ENCODE measurements around the gene IFNA5.

IFNA5 gene

GRCh38 chr9:21294904-21295538 lies 10.1 kb downstream of the IFNA5 start:
- in situ Hi-C loops (cut with MboI; ENCODE audit: low sequenced_read_pairs): no loop called here

- in situ Hi-C loops (cut with MboI; ENCODE audit: low sequenced_read_pairs): no loop called here
These were observed 10.7 kb downstream of the IFNA5 start for GRCh38 chr9:21294364-21294774.

- in situ Hi-C loops (cut with MboI; ENCODE audit: low sequenced_read_pairs): no loop called here
These were observed 15.3 kb downstream of the IFNA5 start for GRCh38 chr9:21289848-21290247.

GRCh38 chr9:21287280-21287679 lies 17.8 kb downstream of the IFNA5 start:
- in situ Hi-C loops (cut with MboI; ENCODE audit: low sequenced_read_pairs): no loop called here

DNA sequence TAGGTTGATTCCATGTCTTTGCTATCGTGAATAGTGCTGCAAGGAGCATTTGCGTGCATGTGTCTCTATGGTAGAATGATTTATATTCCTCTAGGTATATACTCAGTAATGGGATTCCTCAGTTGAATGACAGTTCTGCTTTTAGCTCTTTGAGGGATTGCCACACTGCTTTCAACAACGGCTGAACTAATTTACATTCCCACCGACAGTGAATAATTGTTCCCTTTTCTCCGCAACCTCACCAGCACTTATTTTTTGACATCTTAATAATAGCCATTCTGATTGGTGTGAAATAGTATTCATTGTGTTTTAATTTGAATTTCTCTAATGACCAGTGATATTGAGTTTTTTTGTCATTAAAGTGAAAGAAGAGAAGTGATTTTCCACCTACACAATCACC lies 18.5 kb downstream of the IFNA5 start:
- in situ Hi-C loops (cut with MboI; ENCODE audit: low sequenced_read_pairs): no loop called here

DNA sequence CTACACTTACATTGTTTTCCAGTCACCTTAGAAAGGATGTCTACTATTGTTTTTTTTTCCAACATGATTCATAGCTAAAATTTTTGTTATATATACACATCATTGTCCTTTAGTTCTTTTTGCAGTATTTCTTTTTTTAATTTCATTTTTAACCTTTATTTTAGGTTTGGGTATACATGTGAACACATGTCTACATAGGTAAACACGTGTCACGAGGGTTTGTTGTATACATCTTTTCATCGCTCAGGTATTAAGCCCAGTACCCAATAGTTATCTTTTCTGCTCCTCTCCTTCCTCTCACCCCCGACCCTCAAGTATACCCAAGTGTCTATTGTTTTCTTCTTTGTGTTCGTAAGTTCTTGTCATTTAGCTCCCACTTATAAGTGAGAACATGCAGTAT lies 19.0 kb downstream of the IFNA5 start:
- in situ Hi-C loops (cut with MboI; ENCODE audit: low sequenced_read_pairs): no loop called here

DNA sequence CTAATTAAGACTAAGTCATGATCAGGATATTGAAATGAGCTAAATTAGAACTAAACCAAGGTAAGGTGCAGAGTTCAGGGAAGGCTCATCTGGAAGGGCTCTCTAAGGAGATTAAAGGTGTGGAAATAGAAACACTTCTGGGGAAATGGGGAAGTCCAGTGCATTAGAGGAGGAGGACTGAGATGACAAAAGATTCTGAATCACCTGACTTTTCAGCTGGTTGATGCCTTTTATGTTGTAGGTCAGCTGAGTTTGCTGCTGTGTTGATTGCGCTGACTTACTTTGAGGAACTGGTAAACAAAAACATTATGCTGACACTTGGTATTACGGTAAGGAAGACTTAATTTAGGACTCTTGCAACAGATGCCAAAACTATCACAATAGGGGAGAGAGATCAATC lies 23.8 kb downstream of the IFNA5 start:
- in situ Hi-C loops (cut with MboI; ENCODE audit: low sequenced_read_pairs): no loop called here

DNA sequence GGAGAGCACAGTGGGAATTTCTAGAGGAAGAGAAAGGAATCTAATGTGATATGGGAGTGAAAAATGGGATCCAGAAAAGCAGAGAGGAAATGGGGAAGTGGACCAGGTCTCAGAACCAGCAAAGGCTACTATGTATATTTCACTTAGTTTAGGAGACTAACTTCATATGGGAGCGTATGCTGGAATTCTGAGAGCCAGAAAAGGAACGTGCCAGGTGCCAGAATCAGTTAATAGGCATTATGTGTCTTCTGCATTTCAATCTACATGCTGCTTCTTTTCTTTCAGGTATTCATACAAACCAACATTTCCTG lies 36.8 kb downstream of the IFNA5 start:
- in situ Hi-C loops (cut with MboI; ENCODE audit: low sequenced_read_pairs): no loop called here

DNA sequence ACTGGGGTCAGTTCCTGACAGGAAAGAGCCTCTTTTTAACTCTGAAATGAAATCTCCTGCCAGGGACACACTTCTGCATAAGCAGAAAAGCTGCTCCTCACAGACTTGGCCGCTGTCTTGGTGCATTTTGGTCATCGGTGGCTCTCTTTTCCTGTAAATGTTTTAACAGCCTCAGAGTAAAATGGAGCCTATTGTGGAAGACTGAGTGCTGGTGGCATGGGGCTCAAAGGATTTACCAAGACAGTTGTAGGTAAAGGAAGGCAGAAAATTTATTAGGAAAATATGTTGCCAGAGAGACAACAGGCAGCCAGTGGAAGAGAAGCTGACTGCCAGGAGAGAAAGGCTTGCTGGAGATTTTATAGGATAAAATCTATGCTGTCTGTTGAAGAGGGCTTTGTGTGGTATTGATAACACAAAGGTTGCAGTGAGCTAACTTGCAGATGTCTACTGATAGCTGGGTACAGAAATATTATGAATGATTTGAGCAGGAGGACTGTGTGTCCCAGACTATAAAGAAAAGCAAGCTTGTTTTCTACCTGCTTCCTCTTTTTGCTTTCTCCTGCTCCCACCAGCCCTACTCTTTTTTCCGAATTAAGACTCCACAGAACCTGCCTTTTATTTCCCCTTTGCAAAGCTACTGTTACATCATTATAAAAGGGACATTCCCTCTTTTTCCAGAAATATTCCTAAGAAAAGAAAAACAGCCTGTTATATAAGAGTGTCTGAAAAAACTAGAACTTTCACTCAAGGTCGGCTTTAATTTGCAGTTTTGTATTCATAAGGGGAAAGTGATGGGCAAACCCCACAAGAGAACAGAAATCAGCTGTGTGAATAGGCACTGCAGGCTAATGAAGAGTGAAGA lies 37.4 kb downstream of the IFNA5 start:
- in situ Hi-C loops (cut with MboI; ENCODE audit: low sequenced_read_pairs): no loop called here

DNA sequence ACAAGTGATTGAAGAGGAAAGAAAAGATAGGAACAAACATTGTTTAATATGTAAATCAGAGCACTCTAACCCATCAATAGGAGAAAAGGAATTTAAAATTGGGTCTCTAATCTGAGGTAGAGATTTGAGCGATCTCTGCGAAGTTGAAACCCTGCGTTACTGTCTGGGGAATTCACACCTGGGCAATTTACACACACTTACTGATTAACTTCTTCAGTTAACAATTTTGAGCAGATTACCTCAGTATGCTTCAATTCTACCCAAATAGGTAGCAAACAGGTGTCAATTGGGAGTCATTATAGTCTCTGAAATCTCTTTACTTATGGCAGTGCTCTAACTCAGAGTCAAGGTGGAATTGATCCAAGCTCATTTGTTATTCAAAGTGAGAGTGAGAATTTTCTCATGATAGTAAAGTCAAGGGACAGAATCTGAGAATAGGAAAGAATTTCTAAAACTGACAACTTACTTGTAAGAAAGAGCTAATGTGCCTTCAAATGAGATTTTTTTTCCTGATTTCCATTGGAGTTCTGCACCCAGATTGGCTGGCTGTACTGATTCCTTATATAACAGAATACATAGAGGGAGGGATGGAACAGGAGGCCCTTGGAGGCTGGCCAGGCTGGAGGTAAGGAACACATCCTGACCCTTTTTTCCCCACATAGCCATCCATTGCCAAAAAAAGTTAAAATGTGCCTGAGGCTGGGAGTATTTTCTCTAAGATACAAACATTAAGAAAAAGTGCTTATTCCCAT lies 38.2 kb downstream of the IFNA5 start:
- in situ Hi-C loops (cut with MboI; ENCODE audit: low sequenced_read_pairs): no loop called here

DNA sequence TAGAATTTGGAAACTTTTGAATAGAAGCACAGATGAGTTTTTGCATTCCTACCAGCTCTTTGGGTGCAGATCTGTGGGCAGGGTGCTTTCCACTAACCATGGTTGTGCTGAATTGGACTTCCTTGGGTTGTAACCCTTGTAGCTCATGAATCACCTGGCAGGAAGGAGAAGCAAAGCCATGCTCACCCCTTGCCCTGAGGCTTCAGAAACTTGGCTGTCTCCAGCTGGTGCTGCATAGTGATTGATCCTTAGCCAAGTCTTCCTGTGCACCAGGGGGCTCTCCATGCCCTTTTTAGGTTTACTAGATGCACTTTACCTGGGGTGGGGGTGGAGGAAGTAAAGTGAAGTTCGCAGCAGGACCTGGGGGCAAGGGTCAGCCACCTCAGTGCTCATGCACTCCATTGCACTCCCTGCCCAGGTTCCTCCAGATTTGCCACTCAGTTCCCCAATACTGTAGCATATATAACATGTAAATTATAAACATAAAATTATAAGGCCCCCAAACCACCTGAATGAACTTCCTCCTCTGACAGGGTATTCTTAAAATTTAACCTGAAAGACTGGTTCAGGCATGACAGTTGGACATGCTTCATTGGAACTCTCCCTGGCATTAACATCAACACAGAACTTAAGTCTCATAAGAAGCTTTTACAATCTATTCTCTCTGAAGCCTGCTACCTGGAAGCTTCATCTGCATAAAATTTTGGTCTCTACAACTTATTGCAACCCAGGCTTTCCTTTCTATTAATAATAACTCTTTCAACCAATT lies 39.5 kb downstream of the IFNA5 start:
- in situ Hi-C loops (cut with MboI; ENCODE audit: low sequenced_read_pairs): no loop called here

GRCh38 chr9:21255538-21256212 lies 49.4 kb downstream of the IFNA5 start:
- in situ Hi-C loops (cut with MboI; ENCODE audit: low sequenced_read_pairs): no loop called here
